Caco-2 (cell line): ENCODE results near the gene EPHA2. TPM values are rescaled to one million over a fixed set of nuclear protein-coding genes. Genes with fewer than 3 reads are reported as not detected.
"Not testable (repeated sequence)": the region's sequence is repeated elsewhere in the genome, so short reads cannot be mapped to it uniquely, and the experiment has no call there.

Experiments
- BruUV-seq: library from RNA; stranded (reverse); fragments of 400-500 nt; replicated peaks from 2 replicates; lab custom pipeline; 2021; lab: Mats Ljungman, UMichigan
- CTCF ChIA-PET: fragments of 300-600 bp; sonication (Branson Sonifier 250); formaldehyde crosslinking; loops from one replicate; lab custom pipeline; 2022; ENCODE audit warnings: antibody characterized with exemption; lab: Charles Lee
- POLR2A ChIA-PET: fragments of 300-600 bp; sonication (Branson Sonifier 250); formaldehyde crosslinking; loops from one replicate; lab custom pipeline; 2022; ENCODE audit warnings: antibody characterized with exemption; lab: Charles Lee
- DNase-seq, 2 experiments: peaks; one replicate each; pipeline versions ENCODE4 v3.0.0 to v3.0.0-alpha.2; 2020 to 2022
- H3K27me3 ChIP-seq: replicated peaks from 2 replicates; pipeline ENCODE4 v1.6.0; 2011; ENCODE audit warnings: low read length; ENCODE audit not compliant: control insufficient read depth, insufficient read depth
- H3K36me3 ChIP-seq: 2 replicates; pipeline ENCODE4 v1.5.1; 2011; ENCODE audit warnings: low read length; ENCODE audit not compliant: control insufficient read depth, insufficient read depth
- H3K4me1 ChIP-seq: fragments of 250-450 bp; sonication (Bioruptor Pico); 2 replicates; pipeline ENCODE4 v1.5.1; 2020; ENCODE audit warnings: mild to moderate bottlenecking
- H3K4me3 ChIP-seq: 2 replicates; pipeline ENCODE4 v1.5.1; 2011; ENCODE audit warnings: low read depth, mild to moderate bottlenecking, control low read depth, low read length
- H3K9me3 ChIP-seq: fragments of 250-450 bp; sonication (Bioruptor Pico); 2 replicates; pipeline ENCODE4 v1.5.1; 2020; ENCODE audit warnings: mild to moderate bottlenecking, moderate library complexity
- H3K27ac Mint-ChIP-seq: one replicate; pipeline ENCODE4 v1.8.0; 2022; ENCODE audit warnings: mixed read lengths; ENCODE audit not compliant: unreplicated experiment
- H3K27me3 Mint-ChIP-seq: one replicate; pipeline ENCODE4 v1.8.0; 2022; ENCODE audit warnings: mixed read lengths; ENCODE audit not compliant: insufficient read depth, unreplicated experiment
- H3K36me3 Mint-ChIP-seq: one replicate; pipeline ENCODE4 v1.8.0; 2022; ENCODE audit warnings: mild to moderate bottlenecking, mixed read lengths; ENCODE audit not compliant: insufficient read depth, unreplicated experiment
- H3K4me1 Mint-ChIP-seq: one replicate; pipeline ENCODE4 v1.8.0; 2022; ENCODE audit warnings: low read depth, mixed read lengths; ENCODE audit not compliant: unreplicated experiment
- H3K4me3 Mint-ChIP-seq: one replicate; pipeline ENCODE4 v1.8.0; 2022; ENCODE audit warnings: mild to moderate bottlenecking, moderate library complexity, mixed read lengths; ENCODE audit not compliant: unreplicated experiment
- H3K9me3 Mint-ChIP-seq: one replicate; pipeline ENCODE4 v1.8.0; 2022; ENCODE audit warnings: mixed read lengths; ENCODE audit not compliant: unreplicated experiment
- intact Hi-C: fragments of 100-400 bp; cut with micrococcal nuclease; formaldehyde crosslinking; loops from one replicate; pipeline ENCODE4 v1.10.0; 2022; ENCODE audit not compliant: unreplicated experiment
- total RNA-seq: library from RNA; stranded (reverse); gene quantifications from 2 replicates; pipeline ENCODE4 v1.2.3, GENCODE V29; 2022
- TF ChIP-seq, protein P1 (sequence below), 2 experiments: fragments of 200-600 bp in 1 of 2; IDR thresholded peaks; 1 replicate in 1 of 2; 2 replicates in 1 of 2; pipeline versions ENCODE4 v1.5.1 to v1.8.0; 2011 to 2022; ENCODE audit warnings: antibody characterized with exemption in 1 of 2, control low read depth in 1 of 2, inconsistent platforms in 1 of 2, low read depth in 1 of 2, low read length in 1 of 2, mild to moderate bottlenecking in 1 of 2, moderate library complexity in 1 of 2; ENCODE audit not compliant: insufficient read depth in 1 of 2, severe bottlenecking in 1 of 2, unreplicated experiment in 1 of 2

EPHA2 gene
- total RNA-seq, 1 experiment from 2014 or later, result 31.2 TPM

DNA sequence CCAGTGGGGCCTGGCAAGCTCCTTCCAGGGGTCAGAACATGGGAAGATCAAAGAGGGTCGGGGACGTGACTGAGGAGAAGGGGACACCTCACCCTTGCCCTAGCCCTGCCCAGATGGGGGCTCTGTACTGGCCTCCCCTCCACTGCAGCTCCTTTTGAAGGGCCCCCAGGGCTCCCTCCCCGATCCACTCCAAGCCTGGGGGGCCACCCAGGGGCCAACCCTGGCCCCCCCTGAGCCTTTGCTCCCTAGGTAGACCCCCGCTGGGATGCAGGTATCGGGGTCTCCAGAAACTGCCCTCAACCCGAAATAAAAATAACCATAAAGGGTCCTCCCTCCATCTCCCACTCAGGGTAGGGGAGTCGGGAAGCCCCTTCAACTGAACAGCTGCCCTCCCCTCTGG lies 45.0 kb downstream of the EPHA2 start:
- Mint-ChIP-seq H3K27ac (no peak overlapping the region), H3K4me3 (no peak overlapping the region), H3K9me3 (peaks cover 9% of the 10 kb centered on the region), H3K27me3 (no peaks in the 10 kb centered on the region), H3K4me1 (no peaks in the 10 kb centered on the region), H3K36me3 (no peaks in the 10 kb centered on the region)
- TF ChIP-seq, protein P1, sequence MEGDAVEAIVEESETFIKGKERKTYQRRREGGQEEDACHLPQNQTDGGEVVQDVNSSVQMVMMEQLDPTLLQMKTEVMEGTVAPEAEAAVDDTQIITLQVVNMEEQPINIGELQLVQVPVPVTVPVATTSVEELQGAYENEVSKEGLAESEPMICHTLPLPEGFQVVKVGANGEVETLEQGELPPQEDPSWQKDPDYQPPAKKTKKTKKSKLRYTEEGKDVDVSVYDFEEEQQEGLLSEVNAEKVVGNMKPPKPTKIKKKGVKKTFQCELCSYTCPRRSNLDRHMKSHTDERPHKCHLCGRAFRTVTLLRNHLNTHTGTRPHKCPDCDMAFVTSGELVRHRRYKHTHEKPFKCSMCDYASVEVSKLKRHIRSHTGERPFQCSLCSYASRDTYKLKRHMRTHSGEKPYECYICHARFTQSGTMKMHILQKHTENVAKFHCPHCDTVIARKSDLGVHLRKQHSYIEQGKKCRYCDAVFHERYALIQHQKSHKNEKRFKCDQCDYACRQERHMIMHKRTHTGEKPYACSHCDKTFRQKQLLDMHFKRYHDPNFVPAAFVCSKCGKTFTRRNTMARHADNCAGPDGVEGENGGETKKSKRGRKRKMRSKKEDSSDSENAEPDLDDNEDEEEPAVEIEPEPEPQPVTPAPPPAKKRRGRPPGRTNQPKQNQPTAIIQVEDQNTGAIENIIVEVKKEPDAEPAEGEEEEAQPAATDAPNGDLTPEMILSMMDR (IDR thresholded peaks at IDR 0.05; ENCODE audit: insufficient read depth in 1 of 2, low read depth in 1 of 2, low read length in 1 of 2, severe bottlenecking in 1 of 2, unreplicated experiment in 1 of 2), result no peak
- H3K4me1 ChIP-seq, result peaks cover 8% of the 10 kb centered on the region; the same call in 1 of the 2 replicates
- intact Hi-C loops, result no loop called here
- peaks cover 8% of the 10 kb centered on the region; the same call in 1 of the 2 replicates for H3K9me3 ChIP-seq
- no peak for DNase-seq
- H3K27me3 ChIP-seq, result no peaks in the 10 kb centered on the region
- POLR2A ChIA-PET, result no interaction called here
- no peaks in the 10 kb centered on the region for H3K36me3 ChIP-seq
- H3K4me3 ChIP-seq, result no peak overlapping the region
- BruUV-seq, result no TSS peak
- CTCF ChIA-PET, result interaction anchor here (0.6 to 0.7 kb wide), 2 partner anchors 46 to 227 kb away, joined by 4 to 5 read pairs; no protein-coding TSS in a partner anchor

DNA sequence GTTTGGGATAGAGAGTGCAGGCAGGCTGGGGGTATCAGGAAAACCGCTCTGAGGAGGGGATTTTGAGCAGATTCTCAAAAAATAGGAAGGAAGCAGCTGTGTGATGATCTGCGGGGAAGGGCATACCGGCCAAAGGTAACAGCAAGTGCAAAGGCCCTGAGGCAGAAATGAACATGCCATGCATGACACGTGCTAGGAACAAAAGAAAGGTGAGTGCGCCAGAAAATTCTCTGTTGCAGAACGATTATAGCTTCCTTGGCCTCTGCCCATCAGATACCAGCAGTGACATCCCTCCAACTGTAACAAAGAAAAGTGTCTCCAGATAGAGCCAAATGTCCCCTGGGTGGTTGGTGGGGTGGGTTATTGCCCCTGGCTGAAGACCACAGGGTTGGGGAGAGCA lies 45.4 kb downstream of the EPHA2 start:
- TF ChIP-seq, protein P1 (IDR thresholded peaks at IDR 0.05; ENCODE audit: insufficient read depth in 1 of 2, low read depth in 1 of 2, low read length in 1 of 2, severe bottlenecking in 1 of 2, unreplicated experiment in 1 of 2), result no peak
- CTCF ChIA-PET, result interaction anchor here (0.6 kb wide), 1 partner anchor 228 kb away, joined by 5 read pairs; no protein-coding TSS in a partner anchor
- no peak overlapping the region for H3K4me3 Mint-ChIP-seq
- intact Hi-C loops, result no loop called here
- H3K27me3 Mint-ChIP-seq, result no peaks in the 10 kb centered on the region
- H3K27ac Mint-ChIP-seq, result no peak overlapping the region
- POLR2A ChIA-PET, result no interaction called here
- H3K4me1 ChIP-seq, result peaks cover 8% of the 10 kb centered on the region; the same call in 1 of the 2 replicates
- H3K36me3 Mint-ChIP-seq, result no peaks in the 10 kb centered on the region
- H3K27me3 ChIP-seq, result no peaks in the 10 kb centered on the region
- H3K36me3 ChIP-seq, result no peaks in the 10 kb centered on the region
- H3K9me3 Mint-ChIP-seq, result peaks cover 9% of the 10 kb centered on the region
- peaks cover 8% of the 10 kb centered on the region; the same call in 1 of the 2 replicates for H3K9me3 ChIP-seq
- DNase-seq, result no peak
- no TSS peak for BruUV-seq
- no peaks in the 10 kb centered on the region for H3K4me1 Mint-ChIP-seq
- no peak overlapping the region for H3K4me3 ChIP-seq

- POLR2A ChIA-PET, result no interaction called here
- intact Hi-C loops, result no loop called here
- peaks cover 9% of the 10 kb centered on the region for H3K9me3 Mint-ChIP-seq
Measured at GRCh38 chr1:16109571-16109970, 46.3 kb downstream of the EPHA2 start.

GRCh38 chr1:16107039-16107438 lies 48.8 kb downstream of the EPHA2 start:
- CTCF ChIA-PET, H3K27me3 ChIP-seq, DNase-seq, H3K9me3 ChIP-seq, H3K4me3 Mint-ChIP-seq, H3K4me3 ChIP-seq, H3K27me3 Mint-ChIP-seq, H3K4me1 ChIP-seq, H3K36me3 Mint-ChIP-seq, BruUV-seq, H3K36me3 ChIP-seq, H3K27ac Mint-ChIP-seq, H3K4me1 Mint-ChIP-seq, intact Hi-C loops, POLR2A ChIA-PET, H3K9me3 Mint-ChIP-seq: not testable (repeated sequence)

More at GRCh38 chr1:16109571-16109970, 46.3 kb downstream of the EPHA2 start:
- DNase-seq, result no peak
- Histone ChIP-seq H3K27me3 (no peaks in the 10 kb centered on the region), H3K9me3 (peaks cover 8% of the 10 kb centered on the region; the same call in 1 of the 2 replicates), H3K4me3 (no peak overlapping the region), H3K36me3 (no peaks in the 10 kb centered on the region), H3K4me1 (peaks cover 8% of the 10 kb centered on the region; the same call in 1 of the 2 replicates)
- Mint-ChIP-seq H3K36me3 (no peaks in the 10 kb centered on the region), H3K27me3 (no peaks in the 10 kb centered on the region), H3K27ac (no peak overlapping the region), H3K4me1 (no peaks in the 10 kb centered on the region), H3K4me3 (no peak overlapping the region)
- TF ChIP-seq, protein P1 (IDR thresholded peaks at IDR 0.05; ENCODE audit: insufficient read depth in 1 of 2, low read depth in 1 of 2, low read length in 1 of 2, severe bottlenecking in 1 of 2, unreplicated experiment in 1 of 2), result no peak
- CTCF ChIA-PET, result no interaction called here
- no TSS peak for BruUV-seq
